HL-60/S4 treated with phorbol 12-myristate 13-acetate at 8.2 ng/mL for 4 days and 3 days (cell line): ENCODE measurements around the gene DPYSL5.

ENCODE experiments used
- in situ Hi-C: fragments of 300-500 bp; cut with MboI; formaldehyde crosslinking; loops from 2 replicates; pipeline ENCODE4 v1.15.0; 2022; ENCODE audit warnings: low sequenced_read_pairs

The DPYSL5 gene

GRCh38 chr2:26952374-26952773 lies 104.4 kb downstream of the DPYSL5 start:
- in situ Hi-C loops: no loop called here

- in situ Hi-C loops: no loop called here
These were observed 106.2 kb downstream of the DPYSL5 start for GRCh38 chr2:26954135-26954534.

- in situ Hi-C loops: no loop called here
These were observed 109.1 kb downstream of the DPYSL5 start for GRCh38 chr2:26957041-26957440.

- in situ Hi-C loops: no loop called here
These were observed 109.6 kb downstream of the DPYSL5 start for GRCh38 chr2:26957534-26957933.

- in situ Hi-C loops: no loop called here
These were observed 111.4 kb downstream of the DPYSL5 start for GRCh38 chr2:26959331-26959730.

GRCh38 chr2:26964446-26965130 lies 116.7 kb downstream of the DPYSL5 start:
- in situ Hi-C loops: loop anchor here (10.0 kb wide), 1 partner anchor 50 kb away; no protein-coding TSS in a partner anchor

- in situ Hi-C loops: loop anchor here (10.0 kb wide), 1 partner anchor 47 kb away; no protein-coding TSS in a partner anchor
These were observed 120.1 kb downstream of the DPYSL5 start for GRCh38 chr2:26968001-26968400.

GRCh38 chr2:26969077-26969844 lies 121.3 kb downstream of the DPYSL5 start:
- in situ Hi-C loops: loop anchor here (10.0 kb wide), 1 partner anchor 46 kb away; no protein-coding TSS in a partner anchor

- in situ Hi-C loops: no loop called here
These were observed 122.5 kb downstream of the DPYSL5 start, which contains the start of gene MAPRE3 for GRCh38 chr2:26970244-26970927. Gene MAPRE3 (plus strand): TSS chr2:26970637. CDS start chr2:27022219, 51,582 bp downstream.

GRCh38 chr2:26970928-26971627 lies 123.1 kb downstream of the DPYSL5 start:
- in situ Hi-C loops: no loop called here

GRCh38 chr2:26971911-26972786 lies 124.2 kb downstream of the DPYSL5 start:
- in situ Hi-C loops: no loop called here

GRCh38 chr2:26974352-26974751 lies 126.4 kb downstream of the DPYSL5 start:
- in situ Hi-C loops: no loop called here

GRCh38 chr2:26975102-26975501 lies 127.2 kb downstream of the DPYSL5 start:
- in situ Hi-C loops: no loop called here

- in situ Hi-C loops: no loop called here
These were observed 127.7 kb downstream of the DPYSL5 start for GRCh38 chr2:26975656-26976055.

GRCh38 chr2:26976237-26976636 lies 128.3 kb downstream of the DPYSL5 start:
- in situ Hi-C loops: no loop called here

GRCh38 chr2:26977012-26977411 lies 129.1 kb downstream of the DPYSL5 start:
- in situ Hi-C loops: no loop called here

GRCh38 chr2:26978061-26978596 lies 130.2 kb downstream of the DPYSL5 start:
- in situ Hi-C loops: no loop called here

- in situ Hi-C loops: no loop called here
These were observed 131.8 kb downstream of the DPYSL5 start for GRCh38 chr2:26979741-26980140.

- in situ Hi-C loops: no loop called here
These were observed 133.0 kb downstream of the DPYSL5 start for GRCh38 chr2:26980971-26981370.
